Activated CD4-positive, alpha-beta T cell treated with anti-CD3 and anti-CD28 coated beads, Interleukin-2, Interleukin-4, amounts not matched to agents 100 ng/mL and 50 ng/mL, durations not matched to agents 16 hours and 8 hours (primary cell): ENCODE results near the gene RAPGEF3.

Experiments
- DNase-seq: peaks from one replicate; pipeline ENCODE4 v3.0.0-alpha.2; 2020; ENCODE audit warnings: low spot score

The RAPGEF3 gene

DNA sequence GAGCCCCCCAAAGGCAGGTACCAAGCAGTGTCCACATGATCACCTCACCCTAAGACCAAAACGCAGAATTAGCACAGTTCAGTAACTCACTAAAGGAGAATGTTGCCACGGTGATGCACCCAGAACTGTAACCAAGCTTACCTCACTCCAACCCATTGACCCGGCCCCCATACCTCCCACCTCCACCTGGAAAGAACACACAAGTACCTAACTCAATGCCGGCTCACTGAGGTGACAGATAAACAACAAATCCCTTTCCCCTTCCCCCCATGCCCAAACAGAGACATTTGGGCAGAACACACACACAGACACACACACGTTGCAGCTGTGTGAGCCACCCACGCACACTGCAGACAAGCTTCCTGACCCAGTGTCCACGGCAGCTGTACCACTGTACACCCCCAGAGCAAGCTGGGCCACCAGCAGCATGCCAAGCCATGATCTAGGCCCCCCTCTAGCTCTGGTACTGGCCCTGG lies 1.3 kb downstream of the RAPGEF3 start:
- no peak for DNase-seq

DNA sequence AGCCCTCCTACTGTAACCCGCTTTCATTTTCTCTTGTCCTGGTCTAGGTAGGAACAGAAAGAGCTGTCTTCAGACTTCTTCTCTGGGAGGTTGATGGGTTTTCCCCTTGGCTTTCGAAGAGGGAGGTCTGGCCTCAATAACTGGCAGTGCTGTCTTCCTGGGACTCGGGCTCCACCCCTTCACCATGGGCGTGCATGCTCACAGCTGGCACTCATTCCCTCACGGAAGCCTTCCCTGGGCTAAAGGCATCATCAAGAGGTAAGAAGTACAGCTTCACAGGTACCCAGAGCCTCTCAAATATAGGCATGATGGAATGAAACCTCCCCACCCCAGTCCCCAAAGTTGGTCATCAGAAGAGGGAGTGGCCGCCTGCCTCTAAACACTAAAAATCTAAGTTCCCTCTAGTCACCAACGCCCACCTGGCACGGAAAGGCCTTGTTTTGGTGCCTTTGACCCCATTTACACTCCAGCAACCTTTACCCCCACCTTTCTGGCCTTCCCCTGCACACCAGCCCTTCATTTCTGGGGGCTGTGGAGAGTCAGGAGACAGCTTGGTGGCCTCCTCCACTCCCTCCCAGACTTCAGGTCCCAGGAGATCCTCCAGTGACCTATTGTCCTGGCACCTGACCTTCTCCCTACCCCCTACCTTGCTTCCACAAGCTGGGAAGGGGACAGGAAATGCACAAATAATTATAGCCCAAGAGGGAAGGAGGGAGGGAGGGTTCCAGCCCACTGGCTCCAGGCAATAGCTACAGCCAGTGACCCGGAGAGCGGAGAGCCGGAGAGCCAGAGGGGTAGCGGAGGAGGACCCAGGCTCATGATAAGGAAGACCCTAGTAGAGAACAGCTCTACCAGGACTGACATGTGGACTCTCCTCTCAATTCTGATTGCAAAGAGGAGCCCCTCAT lies 2.8 kb downstream of the RAPGEF3 start:
- peak; percentile 48 for DNase-seq

DNA sequence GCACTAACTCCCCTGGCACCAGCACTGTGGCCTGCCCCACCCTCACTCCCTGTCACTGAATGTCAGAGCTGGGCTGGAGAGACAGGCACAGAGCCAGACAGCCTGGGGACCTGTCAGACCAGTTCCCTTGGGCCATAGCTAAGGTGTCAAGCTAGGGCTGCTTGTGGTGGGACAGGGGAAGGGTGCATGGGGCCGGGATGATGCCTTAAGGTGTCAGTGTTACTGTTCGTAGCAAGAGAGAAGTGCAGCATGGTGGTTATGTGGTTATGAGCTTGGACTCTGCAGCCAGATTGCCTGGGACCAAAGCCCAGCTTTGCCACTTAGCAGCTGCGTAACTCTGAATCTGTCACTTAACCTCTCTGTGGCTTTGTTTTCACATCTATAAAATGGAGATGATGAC lies 3.8 kb downstream of the RAPGEF3 start:
- DNase-seq, result no peak

DNA sequence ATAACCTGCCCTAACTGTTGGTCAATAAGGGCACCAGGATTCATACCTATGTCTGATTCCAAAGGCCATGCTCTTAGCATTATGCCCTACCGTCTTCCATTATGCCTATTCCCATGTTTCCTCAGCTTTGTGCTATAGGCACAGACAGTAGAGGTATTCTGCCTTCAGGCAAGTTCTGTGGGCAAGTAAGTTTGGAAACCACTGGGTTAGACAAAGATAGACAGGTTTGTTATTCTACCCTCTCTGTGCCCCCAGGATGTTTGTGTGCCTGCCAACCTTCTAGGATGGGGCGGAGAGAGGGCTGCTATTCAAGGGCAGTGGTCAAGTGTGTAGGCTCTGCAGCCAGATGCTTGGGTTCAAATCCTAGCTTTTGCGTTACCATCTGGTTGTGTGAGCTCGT lies 4.6 kb downstream of the RAPGEF3 start:
- DNase-seq, result no peak

DNA sequence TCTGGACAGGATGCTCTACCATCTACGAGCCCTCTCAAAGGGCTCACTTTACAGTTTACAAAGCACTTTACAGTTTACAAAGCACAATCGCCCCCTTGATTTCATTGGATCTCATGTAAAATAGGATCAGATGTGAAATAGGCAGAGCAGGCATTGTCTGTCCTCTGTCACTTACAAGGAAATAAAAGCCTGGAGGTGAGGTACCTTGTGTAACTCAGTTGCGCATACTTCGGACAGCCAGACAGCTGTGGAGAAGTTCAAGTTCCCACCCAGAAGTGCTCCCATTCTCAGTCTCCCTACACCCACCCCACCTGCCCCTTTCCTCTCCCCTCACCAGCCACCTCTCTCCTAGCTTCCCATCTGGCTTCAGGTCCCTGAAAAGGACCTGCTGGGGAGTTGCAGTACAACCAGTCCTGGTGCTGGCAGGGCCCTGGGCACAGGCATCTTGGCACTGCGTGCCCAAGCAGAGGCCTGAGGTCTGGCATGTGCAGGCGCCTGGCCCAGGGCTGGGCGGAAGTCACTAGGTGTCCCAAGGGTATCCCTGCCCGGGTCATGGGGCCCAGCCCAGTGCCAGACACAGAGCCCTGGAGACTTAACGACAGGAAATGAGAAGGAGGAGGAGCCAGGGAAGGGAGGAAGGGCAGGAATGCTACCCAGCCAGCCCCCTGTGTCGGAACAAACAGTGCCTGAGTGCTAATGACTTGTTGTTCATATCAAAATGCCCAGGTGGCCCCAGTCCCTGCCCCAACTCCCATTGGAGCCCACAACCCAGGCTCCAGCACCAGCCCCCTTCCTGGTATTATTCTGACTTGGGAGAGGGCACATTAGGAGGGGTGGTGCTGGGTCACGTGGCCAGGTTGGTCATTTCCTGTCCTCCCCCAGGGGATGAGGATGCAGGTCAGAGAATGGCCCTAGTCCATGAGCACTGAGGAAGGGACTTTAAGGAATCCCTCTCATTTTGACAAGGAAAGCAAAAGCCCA lies 5.4 kb downstream of the RAPGEF3 start:
- DNase-seq, result no peak

DNA sequence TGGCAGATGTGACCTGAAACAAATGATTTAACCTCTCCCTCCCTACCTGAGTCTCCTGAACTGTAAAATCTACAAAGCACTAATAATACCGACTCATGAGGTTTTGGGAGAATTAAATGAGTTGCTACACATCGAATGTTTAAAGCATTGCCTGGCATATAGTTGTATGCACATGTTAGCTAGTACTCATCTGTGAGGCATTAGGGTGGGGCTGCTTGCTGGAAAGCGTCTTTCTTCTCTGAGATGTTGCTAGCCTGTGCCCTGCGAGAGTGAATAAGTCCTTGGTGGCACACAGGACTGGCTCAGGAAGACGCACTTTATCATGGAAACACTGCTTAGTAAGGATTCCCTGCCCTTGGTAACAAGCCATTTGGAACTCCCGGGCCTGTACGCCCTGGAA lies 6.1 kb downstream of the RAPGEF3 start:
- DNase-seq, result no peak

DNA sequence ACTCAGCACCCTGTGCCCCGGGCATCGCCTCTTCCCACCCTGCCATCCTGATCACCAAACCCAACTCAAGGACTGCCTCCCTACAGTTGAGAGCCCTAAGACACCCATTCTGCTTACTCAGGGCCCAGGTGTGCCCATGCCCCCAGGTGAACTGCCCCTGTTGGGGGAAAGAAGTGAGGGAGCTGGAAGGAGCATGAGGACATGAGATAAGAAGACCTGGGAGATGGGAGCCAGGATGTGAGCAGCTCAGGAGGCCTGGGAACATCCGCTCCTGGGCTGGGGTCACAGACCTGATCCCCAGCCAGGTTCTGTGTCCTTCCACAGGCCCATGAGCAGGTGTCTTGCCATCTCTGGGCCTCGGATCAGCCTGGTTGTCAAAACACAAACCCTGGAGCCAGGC lies 6.6 kb downstream of the RAPGEF3 start:
- DNase-seq, result no peak

DNA sequence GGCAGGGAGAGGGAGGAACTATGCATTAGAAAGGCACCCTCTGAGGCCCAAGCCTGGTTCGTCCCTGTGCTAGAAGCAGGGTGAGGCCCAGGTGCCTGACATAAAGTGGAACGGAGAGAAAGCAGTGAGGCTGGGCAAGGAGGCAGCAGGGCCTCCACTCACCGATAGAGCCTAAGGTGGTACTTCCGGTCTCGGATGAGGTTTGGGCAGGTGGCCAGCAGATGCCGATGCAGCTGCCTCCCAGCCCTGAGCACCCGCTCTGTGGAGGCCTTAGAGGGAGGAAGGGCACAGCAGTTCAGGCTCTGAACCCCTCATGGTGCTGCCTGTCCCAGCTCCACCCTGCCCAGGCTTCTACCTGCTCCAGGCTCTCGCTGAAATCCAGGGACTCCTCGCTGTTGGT lies 7.1 kb downstream of the RAPGEF3 start:
- DNase-seq, result no peak

DNA sequence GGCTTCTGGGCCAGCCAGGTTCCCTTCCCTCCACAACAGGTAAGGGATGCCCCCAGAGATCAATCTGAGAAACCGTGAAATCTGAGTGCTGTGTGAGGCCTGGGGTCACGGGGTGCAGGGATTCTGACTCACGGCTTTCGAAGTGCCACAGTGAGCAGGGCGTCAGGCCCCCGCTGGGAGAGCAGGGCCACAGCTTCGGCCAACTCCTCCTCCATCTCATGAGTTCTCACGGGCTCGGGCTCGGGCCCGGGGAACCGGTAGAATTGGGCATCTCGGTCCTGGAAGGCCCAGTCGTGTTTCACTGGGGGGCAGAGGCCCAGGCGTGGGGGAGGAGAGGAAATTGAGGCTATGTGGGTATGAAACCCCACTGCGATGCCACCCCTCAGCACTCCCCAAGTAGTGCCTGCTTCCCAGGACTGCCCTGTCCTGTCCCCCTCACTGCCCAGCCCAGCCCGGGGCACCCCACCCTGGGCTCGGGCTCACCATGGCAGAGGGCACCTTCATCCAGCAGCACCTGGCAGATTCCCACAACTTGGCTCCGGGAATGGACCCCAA lies 7.7 kb downstream of the RAPGEF3 start:
- DNase-seq, result no peak

DNA sequence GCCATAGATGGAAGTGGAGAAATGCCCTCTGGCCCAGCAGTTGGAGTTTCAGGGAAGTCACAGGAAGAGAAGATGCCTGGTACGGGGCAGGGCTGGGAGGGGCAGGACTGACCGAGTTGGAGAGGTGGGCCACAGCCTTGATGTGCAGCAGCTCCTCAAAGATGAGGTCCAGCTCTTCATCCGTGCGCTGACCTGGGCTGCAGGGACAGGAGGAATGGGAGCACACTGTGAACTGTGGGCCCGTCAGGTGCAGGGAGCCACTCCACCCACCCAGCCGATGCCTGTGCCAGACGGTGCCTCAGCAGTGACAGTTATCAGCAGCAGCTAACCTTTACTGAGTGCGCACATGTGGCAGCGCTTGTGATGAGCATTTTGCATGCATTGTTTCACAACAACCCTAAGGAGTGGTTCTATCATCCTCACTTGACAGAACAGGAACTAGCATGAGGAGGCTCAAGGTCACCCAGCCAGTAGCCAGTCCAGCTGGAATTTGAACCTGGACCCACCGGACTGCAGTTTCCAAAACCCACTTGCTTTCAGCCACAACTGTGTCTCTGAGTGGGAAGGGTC lies 8.4 kb downstream of the RAPGEF3 start:
- no peak for DNase-seq

DNA sequence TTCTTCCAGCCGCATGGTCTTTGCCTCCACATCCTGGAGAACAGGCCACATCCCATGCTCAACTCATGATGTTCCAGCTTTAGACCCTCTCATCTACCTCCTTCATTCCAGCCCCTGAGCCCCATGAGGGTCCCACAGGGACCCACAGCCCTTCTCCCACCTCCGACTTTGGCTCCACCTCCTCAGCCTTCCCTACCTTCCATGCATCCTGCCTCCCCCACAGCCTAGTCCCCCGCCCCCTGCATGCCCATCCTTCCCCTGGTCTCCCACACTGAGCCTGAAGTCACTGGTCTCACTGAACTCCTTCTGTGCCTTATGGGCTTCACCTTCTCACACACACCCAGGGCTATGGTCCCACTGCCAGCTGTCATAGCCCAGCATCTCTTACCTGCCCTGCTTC lies 9.8 kb downstream of the RAPGEF3 start:
- no peak for DNase-seq

DNA sequence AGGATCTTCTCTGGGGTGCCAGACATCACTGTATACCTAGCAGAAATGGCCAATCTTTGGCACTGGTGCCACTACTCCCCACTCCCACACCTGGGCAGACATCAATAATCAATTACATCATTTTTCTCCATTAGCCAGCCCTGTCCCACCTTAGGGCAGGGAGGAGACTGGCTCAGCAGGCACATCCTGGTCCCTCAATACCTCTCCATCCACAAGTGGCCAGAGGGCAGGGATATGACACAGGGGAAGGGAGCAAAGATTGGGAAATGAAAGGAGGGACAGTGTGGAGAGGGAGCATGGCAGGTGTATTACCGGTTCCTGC lies 10.2 kb downstream of the RAPGEF3 start:
- DNase-seq, result no peak

DNA sequence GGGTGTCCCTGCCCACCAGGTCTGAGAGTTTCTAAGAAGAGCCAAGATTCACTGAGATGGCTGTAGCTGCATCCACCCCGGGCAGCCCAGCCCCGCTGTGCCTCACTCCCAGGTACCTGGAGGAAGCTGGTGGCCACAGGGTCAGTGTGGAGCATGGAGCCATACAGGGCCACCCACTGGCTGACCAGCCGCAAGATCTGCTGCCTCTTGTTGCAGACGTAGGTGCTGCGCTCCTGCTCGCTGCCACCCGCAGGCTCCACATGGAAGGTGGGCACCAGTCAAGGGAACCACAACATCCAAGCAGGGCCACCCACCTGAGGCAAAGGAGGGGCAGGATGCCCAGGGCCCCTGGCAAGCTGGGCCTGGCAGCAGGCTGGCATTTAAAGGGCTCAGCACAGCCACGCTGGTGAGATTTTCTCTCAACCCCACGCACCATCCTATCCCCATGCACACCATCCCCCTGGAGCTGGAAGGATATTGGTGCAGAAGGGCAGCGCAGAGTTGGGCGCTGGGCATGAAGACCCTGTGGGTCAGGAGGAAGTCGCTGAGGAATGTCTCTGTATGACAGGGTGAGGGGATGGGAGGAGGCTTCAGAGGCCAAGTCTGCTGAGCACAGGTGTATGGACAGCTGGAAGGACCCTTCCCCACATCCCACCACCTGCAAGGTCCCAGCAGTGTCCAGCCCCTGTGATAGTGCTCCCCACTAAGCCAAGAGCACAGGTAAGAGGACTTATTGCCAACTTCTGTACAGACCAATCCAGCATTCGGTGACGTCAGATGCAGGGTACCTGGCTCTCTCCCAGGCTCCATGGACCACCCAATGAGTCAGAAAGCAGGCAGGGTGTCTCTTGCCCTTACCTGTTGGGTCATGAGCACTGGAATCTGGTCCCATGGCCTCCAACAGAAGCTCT lies 10.8 kb downstream of the RAPGEF3 start:
- no peak for DNase-seq

DNA sequence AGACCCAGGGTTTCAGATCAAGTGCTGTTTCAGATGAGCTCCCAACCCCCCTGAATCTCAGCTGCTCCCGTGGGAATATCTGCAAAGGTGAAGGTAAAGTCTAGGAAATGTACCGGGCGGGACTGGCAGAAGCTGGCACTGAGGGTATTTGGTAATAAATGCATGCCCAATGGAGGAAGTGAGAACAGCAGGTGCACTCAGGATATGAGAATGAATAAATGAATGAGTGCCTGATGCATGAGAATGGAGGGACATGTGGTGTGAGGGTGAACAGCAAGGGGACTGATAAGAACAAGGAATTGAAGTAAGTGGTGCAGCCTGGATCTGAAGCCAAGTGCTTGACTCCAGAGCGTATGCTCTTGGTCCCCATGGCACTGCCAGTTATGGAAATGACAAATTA lies 11.6 kb downstream of the RAPGEF3 start:
- DNase-seq, result no peak

DNA sequence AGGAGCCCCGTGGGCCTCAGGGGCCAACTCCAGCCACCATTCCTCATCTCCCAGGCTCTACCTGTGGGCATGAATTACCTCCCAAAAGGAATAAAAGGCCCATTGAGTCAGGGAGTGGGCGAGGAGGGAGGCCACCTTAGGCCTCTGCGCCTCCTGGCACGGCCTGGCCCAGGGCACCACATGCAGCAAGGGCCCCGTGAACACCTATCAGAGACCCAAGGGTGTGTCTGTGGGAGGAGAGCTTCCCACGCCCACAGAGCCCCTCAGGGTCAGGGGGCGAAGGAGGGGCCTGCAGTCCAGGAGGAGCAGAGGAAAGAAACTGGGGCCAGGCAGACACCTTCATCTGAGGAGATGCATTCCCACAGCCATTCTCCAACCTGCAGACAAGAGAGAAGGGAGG lies 12.2 kb downstream of the RAPGEF3 start:
- no peak for DNase-seq

DNA sequence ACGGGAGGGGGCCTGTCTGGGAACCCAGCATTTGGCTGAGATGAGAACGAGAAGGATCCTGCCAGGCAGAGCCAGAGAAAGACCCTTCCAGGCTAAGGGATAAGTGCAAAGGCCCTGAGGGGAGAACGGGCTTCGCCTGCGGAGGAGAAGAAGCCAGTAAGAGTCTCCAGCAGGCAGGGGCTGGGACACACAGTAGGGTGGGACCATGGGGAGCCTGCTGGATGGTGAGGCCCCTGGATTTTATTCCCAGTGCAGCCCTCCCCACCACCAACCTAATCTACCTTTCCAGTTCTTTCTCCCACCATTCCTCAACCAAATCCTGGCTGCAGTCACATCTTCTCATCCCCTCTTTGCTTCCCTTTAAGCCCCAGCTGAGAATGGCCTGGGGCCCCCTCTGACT lies 12.6 kb downstream of the RAPGEF3 start:
- no peak for DNase-seq

DNA sequence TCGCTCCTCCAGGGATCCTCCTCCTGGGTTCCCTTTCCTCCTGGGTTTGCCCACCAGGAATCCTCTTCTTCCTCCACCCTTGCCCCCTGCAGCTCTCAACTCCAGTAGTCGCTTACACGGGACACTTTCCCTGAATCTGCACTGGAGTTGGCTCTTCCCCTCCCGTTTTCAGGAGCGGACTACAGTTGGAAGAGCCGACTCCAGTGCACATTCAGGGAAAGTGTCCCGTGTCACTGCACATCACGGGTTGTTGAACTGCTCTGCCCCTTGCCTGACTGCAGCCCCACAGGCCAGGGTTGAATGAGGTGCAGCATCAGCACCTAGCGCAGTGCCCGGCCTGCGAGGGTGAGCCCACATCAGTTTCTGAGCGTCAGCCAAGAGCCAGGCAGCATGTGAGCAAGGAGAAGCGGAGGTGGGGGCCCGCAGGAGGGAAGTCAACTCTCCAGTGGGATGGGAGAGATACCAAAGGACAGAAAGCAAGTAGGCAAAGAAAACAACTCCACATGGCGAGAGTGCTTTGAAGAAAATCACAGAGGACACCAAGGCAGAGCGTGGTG lies 13.1 kb downstream of the RAPGEF3 start:
- DNase-seq, result no peak

DNA sequence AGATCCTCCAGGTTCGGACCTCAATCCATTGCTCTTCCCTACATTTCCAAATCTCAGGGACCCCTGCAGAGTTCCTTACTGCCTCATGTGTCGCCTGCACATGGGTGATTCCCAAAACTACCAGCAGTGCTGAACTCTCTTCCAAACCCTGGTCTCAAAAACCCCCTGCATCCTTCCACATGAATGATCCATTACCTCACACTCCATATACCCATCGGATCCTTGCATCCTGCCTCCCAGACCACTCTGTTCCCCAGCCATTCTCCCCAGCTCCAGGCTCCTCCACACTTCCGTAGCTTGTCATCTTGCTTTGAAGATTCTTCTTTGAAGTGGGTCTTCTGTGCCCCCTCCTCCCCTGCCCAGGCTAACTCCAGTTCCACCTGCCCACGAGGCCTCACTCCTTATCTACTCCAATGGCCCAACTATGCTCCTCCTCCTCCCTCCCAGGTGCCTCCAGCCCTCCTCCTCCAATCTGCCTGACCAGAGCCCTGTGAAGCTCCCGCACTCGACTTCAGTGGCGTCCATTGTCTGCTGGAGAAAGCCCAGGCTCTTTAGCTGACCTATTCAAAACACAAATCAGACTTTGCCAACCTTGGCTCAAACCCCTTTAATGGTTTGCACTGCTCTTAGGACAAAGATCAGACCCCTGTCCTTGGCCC lies 13.8 kb downstream of the RAPGEF3 start:
- no peak for DNase-seq

DNA sequence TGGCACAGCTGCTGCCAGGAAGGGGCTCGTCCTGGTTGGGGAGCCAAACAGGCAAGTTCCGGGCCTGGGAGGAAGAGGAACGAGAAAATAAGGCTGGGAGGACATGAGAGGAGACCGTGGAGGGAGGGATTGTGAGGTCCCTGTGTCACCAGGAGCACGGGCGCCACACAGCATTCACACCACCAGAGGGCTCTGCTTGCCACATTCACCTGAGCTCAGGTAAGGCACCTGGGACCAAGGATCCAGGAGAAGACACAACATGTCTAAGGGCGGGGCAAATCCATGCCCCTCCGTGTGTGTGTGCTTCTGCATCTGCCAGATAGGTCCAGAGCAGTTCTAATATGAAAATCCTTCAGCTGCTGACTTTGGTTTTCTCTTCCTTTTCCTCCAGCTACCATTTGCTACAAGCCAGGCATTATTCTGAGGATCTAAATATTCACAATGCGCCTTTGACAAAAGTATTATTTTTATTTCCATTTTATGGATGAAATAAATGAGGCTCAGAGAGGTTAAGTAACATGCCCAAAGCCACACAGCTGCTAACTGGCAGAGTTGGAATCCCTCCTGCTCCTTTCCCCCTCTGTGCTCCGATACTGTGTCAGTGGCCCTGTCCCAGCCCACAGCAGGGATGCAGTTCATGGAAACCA lies 14.6 kb downstream of the RAPGEF3 start:
- DNase-seq, result peak; percentile 15

DNA sequence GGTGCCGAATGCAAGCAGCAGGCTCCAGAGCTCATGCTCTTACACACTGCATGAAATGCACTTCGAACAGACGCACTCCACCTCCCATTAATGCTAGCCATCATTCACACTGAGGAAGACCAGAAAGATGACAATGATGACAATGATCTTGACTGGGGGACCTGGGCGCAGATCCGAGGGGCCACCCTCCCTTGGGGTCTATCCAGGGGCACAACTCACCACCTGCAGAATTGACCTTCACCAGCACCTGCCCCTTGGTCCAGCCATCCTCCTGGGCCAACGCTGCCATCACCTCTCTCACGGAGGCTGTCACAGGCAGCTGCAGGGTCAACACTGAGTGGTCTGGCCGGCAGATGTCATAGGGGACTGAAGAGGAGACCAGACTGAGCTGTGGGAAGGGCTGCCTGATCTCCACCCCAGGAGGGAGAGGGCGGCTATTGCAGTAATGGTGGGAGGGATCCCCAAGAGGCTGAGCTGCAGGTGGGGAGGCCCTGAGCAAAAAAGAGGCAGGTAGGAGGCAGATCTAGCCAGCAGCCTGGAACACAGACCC lies 15.3 kb downstream of the RAPGEF3 start:
- DNase-seq, result no peak
